HG02763 (cell line): Measurements from ENCODE around the gene MSRB1.
"Not testable (repeated sequence)": the region's sequence is repeated elsewhere in the genome, so short reads cannot be mapped to it uniquely, and the experiment has no call there.

ENCODE experiments used
- ATAC-seq: cut with Tn5 transposase; IDR thresholded peaks from one replicate; pipeline ENCODE4 v1.9.1; 2021; ENCODE audit warnings: mild to moderate bottlenecking, moderate library complexity; ENCODE audit not compliant: unreplicated experiment

Gene MSRB1

GRCh38 chr16:1962161-1963153, 19.5 kb upstream of the MSRB1 start:
- not testable (repeated sequence) for ATAC-seq

- ATAC-seq: no peak
Observed at GRCh38 chr16:1961651-1962067, 18.7 kb upstream of the MSRB1 start.

- no peak for ATAC-seq
Observed at GRCh38 chr16:1960665-1961630, 17.9 kb upstream of the MSRB1 start.

DNA sequence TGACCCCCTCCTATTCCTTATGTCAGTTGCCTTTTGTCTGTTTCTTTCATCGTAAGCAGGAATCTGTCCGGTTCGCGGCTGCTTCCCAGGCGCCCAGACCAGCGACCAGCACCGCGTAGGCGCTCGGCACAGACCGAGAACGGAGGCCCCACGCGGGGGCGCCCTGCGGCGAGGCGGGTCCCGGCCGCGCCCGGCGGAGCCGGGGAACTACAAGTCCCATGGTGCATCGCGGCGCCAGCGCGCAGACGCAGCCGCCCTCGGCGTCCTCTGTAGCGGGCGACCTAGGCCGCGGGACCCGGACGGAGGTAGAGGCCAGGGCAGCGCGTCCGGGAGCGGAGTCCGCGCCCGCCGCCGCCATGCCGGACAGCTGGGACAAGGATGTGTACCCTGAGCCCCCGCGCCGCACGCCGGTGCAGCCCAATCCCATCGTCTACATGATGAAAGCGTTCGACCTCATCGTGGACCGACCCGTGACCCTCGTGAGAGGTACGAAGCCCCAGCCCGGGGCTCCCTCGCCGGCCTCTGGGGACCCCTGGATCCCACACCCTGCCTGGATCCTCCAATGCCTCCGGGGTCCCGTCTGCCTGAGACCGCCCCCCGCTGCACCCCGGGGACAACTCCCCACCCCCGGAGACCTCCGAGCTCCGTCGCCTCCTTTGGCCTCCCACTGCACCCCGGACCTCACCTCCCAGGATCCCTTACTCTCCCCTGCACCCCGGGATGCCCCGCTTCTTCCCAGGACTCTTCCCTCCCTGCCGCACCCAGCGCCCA, 16.5 kb upstream of the MSRB1 start, which contains the start of gene NDUFB10:
Gene NDUFB10, plus strand, starts transcription at position 270 of the 771 bp plus-strand sequence. Its CDS starts 87 bp downstream, at position 357.
- ATAC-seq: peak; percentile 75

DNA sequence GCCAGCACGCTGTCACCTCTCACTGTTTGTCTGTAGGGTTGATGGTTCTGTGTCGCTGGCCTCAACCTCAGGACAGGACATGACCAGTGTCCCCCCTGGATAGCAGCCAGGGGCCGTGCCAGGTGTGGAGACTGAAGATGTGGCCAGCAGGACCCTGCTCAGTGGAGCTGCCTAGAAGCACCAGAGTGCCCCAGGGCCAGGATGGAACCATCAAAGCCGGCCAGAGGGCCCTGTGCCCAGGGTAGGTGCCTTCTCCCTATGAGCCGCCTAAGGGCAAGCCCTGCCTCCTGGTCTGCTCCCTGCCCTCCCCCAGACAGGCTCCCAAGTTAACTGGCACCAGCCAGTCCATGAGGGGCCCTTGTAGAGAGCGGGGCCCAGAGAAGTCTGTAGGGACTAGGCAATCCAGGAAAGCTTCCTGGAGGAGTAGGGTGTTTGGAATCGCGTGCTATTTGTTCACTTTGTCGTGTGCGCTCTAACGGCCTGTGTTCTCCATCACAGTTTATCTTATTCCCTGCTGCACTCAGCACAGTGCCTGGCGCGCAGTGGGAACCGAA, 15.8 kb upstream of the MSRB1 start:
- no peak for ATAC-seq

DNA sequence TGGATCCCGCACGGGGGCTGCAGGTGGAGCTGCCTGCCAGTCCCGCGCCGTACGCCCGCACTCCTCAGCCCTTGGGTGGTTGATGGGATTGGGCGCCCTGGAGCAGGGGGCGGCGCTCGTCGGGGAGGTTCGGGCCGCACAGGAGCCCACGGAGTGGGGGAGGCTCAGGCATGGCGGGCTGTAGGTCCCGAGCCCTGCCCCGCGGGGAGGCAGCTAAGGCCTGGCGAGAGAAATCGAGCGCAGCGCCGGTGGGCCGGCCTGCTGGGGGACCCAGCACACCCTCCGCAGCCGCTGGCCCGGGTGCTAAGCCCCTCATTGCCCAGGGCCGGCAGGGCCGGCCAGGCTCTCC, 15.1 kb upstream of the MSRB1 start:
- ATAC-seq: not testable (repeated sequence)

DNA sequence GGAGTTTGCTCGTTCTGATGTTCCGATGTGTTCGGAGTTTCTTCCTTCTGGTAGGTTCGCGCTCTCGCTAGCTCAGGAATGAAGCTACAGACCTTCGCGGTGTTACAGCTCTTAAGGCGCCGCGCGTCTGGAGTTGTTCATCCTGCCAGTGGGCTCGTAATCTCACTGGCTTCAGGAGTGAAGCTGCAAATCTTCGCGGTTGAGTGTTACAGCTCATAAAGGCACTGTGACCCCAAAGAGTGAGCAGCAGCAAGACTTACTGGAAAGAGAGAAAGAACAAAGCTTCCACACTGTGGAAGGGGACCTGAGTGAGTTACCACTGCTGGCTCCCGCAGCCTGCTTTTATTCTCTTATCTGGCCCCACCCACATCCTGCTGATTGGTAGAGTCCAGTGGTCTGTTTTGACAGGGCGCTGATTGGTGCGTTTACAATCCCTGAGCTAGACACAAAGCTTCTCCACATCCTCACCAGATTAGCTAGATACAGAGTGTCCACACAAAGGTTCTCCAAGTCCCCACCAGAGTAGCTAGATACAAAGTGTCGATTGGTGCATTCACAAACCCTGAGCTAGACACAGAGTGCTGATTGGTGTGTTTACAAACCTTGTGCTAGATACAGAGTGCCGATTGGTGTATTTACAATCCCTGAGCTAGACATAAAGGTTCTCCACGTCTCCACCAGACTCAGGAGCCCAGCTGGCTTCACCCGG, 14.6 kb upstream of the MSRB1 start:
- ATAC-seq: not testable (repeated sequence)

DNA sequence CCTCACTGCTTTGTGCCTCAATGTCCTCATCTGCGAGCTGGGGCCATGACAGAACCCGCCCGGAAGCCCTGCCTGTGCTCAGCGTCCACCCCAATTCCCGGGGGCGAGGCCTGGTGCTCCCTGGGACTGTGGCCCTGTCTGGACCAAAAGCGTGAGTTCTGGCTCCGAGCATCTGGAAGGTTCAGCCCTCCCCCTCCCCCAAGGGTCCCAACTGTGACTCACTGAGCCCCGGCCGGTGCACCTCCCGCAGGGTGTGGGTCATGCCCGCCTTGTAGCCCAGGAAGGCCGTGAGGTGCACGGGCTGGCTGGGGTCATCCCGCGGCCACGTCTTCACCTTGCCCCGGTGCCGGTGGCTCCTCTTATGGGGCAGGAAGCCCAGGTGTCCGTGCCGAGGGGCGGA, 10.7 kb upstream of the MSRB1 start:
- no peak for ATAC-seq

DNA sequence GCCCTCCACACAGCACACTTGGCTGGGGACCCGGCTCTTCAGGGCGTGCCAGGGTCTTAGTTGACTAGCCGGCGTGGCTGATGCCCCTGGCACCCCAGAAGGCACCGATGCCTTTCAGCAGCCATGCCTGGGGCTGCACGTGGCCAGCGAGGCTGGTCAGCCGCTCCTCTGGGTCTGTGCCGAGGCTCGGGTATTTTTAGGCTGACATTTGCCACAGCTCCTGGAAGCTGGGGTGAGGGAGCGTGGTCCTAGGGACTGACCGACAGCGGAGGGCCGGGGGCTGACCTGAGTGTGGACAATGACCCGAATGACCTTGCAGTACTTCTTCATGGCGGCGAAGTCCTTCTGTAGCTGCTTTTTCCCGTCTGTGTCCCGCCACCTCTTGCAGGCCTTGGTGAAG, 7.6 kb upstream of the MSRB1 start:
- no peak for ATAC-seq

DNA sequence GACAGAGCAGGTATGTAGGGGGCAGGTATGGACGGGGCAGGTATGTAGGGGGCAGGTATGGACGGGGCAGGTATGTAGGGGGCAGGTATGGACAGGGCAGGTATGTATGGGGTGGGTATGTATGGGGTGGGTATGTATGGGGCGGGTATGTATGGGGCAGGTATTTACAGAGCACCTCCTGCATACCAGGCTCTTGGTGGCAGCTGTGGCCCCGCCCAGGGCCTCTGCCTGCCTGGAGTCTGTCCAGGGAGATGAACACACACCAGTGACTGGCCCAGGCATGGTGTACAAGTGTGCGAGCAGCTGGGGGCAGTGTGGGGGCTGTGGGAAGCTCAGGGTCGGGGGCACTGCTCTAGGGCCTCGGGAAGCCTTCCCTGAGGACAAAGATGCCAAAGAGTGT, 7.0 kb upstream of the MSRB1 start:
- no peak for ATAC-seq

- no peak for ATAC-seq
Observed at GRCh38 chr16:1949507-1949906, 6.5 kb upstream of the MSRB1 start.

GRCh38 chr16:1947369-1947670, 4.3 kb upstream of the MSRB1 start:
- no peak for ATAC-seq

GRCh38 chr16:1946495-1947368, 3.7 kb upstream of the MSRB1 start:
- no peak for ATAC-seq

DNA sequence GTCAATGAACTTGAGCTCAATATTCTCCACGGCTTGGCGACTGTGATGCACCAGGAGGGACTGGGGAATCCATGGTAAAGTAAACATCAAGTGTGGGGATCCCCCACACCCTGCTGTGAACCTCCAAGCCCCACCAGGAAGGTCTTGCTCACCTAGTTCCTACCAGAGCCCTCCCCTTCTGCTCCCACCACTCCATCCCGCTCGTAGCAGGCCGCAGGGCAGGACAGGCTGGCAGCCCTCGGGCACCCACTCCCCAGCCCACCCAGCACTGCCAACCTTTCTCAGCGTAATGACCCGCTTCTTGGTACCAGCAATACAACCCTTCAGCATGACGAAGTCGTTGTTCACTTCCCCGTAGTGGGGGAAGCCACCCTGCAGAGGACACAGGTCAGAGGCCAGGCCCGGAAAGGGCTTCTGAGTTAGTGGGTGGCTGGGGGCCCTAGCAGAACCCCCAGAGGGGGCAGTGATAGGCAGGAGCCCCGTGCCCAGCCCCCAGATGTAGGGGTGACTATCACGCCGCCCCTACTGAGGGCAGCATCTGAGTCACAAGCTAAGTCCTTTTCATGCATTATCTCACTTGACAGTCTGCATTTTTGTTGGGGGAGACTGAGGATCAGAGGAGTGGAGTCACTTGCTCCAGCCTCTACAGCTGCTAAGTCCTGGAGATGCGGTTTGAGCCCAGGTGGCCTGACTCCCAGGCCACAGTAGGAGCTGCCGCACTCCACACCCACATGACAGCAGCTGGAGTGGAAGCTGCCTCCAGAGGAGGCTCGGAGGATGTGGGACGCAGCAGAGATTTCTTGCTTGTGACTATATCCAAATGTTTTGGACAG, 2.8 kb upstream of the MSRB1 start:
- ATAC-seq: no peak

DNA sequence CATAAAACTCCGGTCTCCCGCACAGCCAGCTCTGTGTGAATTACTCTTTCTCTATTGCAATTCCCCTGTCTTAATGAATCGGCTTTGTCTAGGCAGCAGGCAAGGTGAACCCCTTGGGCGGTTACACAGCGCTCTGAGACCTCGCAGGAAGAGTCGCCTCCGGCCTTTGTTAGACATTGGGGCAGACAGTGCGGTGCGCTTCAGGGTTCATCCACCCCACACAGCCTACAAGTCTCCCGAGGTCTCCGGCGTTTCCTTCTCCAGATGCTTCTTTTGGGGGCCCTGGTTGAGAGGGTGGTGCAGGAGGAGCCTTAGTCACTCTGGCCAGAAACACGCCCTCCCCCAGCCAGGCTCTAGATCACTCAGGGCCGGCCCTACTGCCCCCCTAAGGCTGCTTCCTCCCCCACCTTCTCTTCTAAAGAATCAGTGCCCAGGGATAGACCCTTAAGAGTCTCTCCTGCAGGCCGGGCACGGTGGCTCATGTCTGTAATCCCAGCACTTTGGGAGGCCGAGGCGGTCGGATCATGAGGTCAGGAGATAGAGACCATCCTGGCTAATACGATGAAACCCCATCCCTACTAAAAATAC, 1.7 kb upstream of the MSRB1 start:
- no peak for ATAC-seq

- no peak for ATAC-seq
Observed at GRCh38 chr16:1942047-1942809, 771 bp downstream of the MSRB1 start.
